Bronchial epithelial cell (primary cell): ENCODE results near the gene BTG3. TPM values are rescaled to one million over a fixed set of nuclear protein-coding genes. Genes with fewer than 3 reads are reported as not detected.

Experiments used
- DNase-seq: peaks from one replicate; pipeline ENCODE4 v3.0.0-alpha.2; 2010; ENCODE audit warnings: low read depth
- FAIRE-seq: peaks from 2 replicates; lab custom pipeline; 2011; peaks lifted over from hg19 to GRCh38; lab: Jason Lieb, UNC
- H3K27me3 ChIP-seq: 2 replicates; pipeline ENCODE4 v1.5.1; 2011; ENCODE audit warnings: low read length; ENCODE audit not compliant: control insufficient read depth, insufficient read depth
- H3K36me3 ChIP-seq: 2 replicates; pipeline ENCODE4 v1.5.1; 2011; ENCODE audit warnings: low read length; ENCODE audit not compliant: control insufficient read depth, insufficient read depth
- H3K4me3 ChIP-seq: 2 replicates; pipeline ENCODE4 v1.5.1; 2011; ENCODE audit warnings: mild to moderate bottlenecking, low read depth, low read length, control low read depth
- CTCF ChIP-seq: IDR thresholded peaks from 2 replicates; pipeline ENCODE4 v1.5.1; 2011; ENCODE audit warnings: mild to moderate bottlenecking, moderate library complexity, low read length, control low read depth, inconsistent platforms; ENCODE audit not compliant: insufficient read depth, severe bottlenecking
- total RNA-seq: library from RNA; depleted of rRNA; stranded (reverse); fragments of >200 nt; gene quantifications from 2 replicates; pipeline ENCODE4 v1.2.1, GENCODE V29; 2014

The BTG3 gene
- total RNA-seq, 1 donor from 2014 or later, result 32.9 TPM

DNA sequence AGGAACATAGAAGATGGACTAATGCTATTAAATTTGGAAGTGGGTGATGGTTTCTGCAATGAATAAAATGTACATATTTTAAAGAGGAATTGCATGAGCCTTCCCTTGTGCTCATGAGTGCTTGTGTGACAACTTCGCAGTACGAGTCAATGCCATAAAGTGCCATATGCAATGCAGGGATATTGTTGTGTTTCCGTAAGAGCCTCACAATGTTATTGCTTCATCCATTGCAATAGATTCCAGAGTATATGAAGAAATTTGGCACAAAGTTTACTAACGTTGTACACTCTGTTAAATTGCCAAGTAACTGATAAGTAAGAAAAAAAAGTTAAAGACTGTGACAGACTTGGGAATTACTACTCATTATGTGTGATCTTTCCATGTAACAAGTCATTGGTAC is 22.3 kb downstream of the BTG3 start:
- Histone ChIP-seq H3K4me3 (no peak overlapping the region), H3K36me3 (no peaks in the 10 kb centered on the region), H3K27me3 (no peaks in the 10 kb centered on the region)
- no peak for DNase-seq
- TF ChIP-seq CTCF, result no peak
- FAIRE-seq, result no peak

GRCh38 chr21:17585875-17586450 is 26.7 kb downstream of the BTG3 start:
- no peak for FAIRE-seq
- peak; percentile 47 for TF ChIP-seq CTCF
- H3K27me3 ChIP-seq, result no peaks in the 10 kb centered on the region
- H3K4me3 ChIP-seq, result no peak overlapping the region
- peak; percentile 50 for DNase-seq
- H3K36me3 ChIP-seq, result no peaks in the 10 kb centered on the region

DNA sequence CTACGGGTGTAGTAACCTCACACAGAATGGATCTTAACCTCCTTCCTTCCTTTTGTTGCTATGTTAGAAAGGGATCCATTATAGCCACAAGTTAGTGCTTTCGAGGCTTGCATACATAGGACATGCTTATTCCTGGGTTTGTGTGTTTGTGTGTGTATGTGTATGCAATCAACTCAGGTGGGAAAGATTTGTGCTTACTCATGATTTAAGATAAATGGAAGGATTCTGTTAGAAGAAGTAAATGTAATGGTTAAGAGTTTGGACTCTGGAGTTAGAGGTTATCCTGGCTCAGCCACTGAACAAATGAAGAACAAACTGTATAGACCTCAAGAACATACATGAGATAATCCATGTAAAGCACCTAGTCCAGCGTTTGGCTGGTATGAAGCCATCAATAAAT is 28.8 kb downstream of the BTG3 start:
- FAIRE-seq, result no peak
- no peak for TF ChIP-seq CTCF
- DNase-seq, result no peak
- no peaks in the 10 kb centered on the region for H3K36me3 ChIP-seq
- no peak overlapping the region for H3K4me3 ChIP-seq
- no peaks in the 10 kb centered on the region for H3K27me3 ChIP-seq

- DNase-seq (no peak), FAIRE-seq (no peak)
- no peak overlapping the region for H3K4me3 ChIP-seq
- TF ChIP-seq CTCF, result no peak
- H3K27me3 ChIP-seq, result no peaks in the 10 kb centered on the region
- H3K36me3 ChIP-seq, result no peaks in the 10 kb centered on the region
Observed at GRCh38 chr21:17580319-17580718, 32.4 kb downstream of the BTG3 start.

DNA sequence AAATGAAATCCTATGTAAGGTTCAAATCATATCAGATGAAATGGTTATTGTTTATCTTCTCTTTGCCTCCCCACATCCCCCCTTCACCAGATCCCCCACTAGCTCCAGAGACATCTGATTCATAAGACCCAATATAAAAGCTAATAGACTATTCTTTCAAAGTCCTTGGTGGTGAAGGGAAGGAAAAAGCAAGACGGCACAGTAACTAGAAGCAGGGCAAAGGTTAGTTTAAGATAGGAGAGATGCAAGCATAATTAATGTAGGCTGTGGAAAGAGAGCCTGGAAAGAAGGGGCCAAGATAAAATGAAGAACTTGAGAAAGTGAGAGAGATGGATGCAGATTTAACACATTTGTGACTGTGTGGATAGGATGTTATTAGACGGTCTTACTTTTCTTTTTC is 33.8 kb downstream of the BTG3 start:
- Histone ChIP-seq H3K36me3 (no peaks in the 10 kb centered on the region), H3K27me3 (no peaks in the 10 kb centered on the region), H3K4me3 (no peak overlapping the region)
- no peak for DNase-seq
- TF ChIP-seq CTCF, result no peak
- FAIRE-seq, result no peak

DNA sequence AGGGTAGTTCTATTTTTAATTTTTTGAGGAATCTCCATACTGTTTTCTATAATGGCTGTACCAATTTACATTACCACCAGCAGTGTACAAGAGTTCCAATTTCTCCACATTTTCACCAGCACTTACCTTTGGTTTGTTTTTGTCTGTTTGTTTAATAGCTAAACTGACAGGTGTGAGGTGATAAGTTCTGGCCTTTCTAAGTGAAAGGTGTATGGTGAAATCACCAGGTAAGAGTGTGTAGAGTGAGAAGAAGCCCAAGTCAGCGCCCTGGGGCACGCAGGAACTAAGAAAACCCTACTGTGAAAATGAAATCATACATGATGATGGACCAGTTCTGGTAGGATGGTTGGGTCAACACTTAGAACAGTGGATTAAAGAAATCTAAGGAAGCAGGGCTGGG is 34.5 kb downstream of the BTG3 start:
- DNase-seq (no peak), FAIRE-seq (no peak)
- TF ChIP-seq CTCF, result no peak
- Histone ChIP-seq H3K36me3 (no peaks in the 10 kb centered on the region), H3K4me3 (no peak overlapping the region), H3K27me3 (no peaks in the 10 kb centered on the region)
